Calu3 (cell line): ENCODE results near the gene OSBP2. TPM values are rescaled to one million over a fixed set of nuclear protein-coding genes. Genes with fewer than 3 reads are reported as not detected.

ENCODE experiments used
- BruUV-seq: library from RNA; stranded (reverse); fragments of 400-500 nt; replicated peaks from 2 replicates; lab custom pipeline; 2021; lab: Mats Ljungman, UMichigan
- CTCF ChIA-PET: fragments of 300-600 bp; sonication (Branson Sonifier 250); formaldehyde crosslinking; loops from one replicate; lab custom pipeline; 2022; ENCODE audit warnings: antibody characterized with exemption; lab: Charles Lee
- DNase-seq: peaks from one replicate; pipeline ENCODE4 v3.0.0; 2022
- H3K27ac Mint-ChIP-seq: one replicate; pipeline ENCODE4 v1.8.0; 2022; ENCODE audit warnings: mixed read lengths; ENCODE audit not compliant: unreplicated experiment
- H3K27me3 Mint-ChIP-seq: one replicate; pipeline ENCODE4 v1.8.0; 2022; ENCODE audit warnings: mixed read lengths; ENCODE audit not compliant: unreplicated experiment
- H3K36me3 Mint-ChIP-seq: one replicate; pipeline ENCODE4 v1.8.0; 2022; ENCODE audit warnings: mild to moderate bottlenecking, moderate library complexity, mixed read lengths; ENCODE audit not compliant: insufficient read depth, unreplicated experiment
- H3K4me1 Mint-ChIP-seq: one replicate; pipeline ENCODE4 v1.8.0; 2022; ENCODE audit warnings: mild to moderate bottlenecking, low read depth, mixed read lengths; ENCODE audit not compliant: unreplicated experiment
- H3K4me3 Mint-ChIP-seq: one replicate; pipeline ENCODE4 v1.8.0; 2022; ENCODE audit warnings: mild to moderate bottlenecking, low read depth, moderate library complexity, mixed read lengths; ENCODE audit not compliant: unreplicated experiment
- H3K9me3 Mint-ChIP-seq: one replicate; pipeline ENCODE4 v1.8.0; 2022; ENCODE audit warnings: low read depth, mixed read lengths; ENCODE audit not compliant: unreplicated experiment
- CTCF ChIP-seq: fragments of 200-600 bp; IDR thresholded peaks from one replicate; pipeline ENCODE4 v1.8.0; 2022; ENCODE audit warnings: antibody characterized with exemption; ENCODE audit not compliant: unreplicated experiment
- intact Hi-C: fragments of 100-400 bp; cut with micrococcal nuclease; formaldehyde crosslinking; loops from one replicate; pipeline ENCODE4 v1.10.0; 2022; ENCODE audit not compliant: unreplicated experiment
- total RNA-seq: library from RNA; stranded (reverse); gene quantifications from 2 replicates; pipeline ENCODE4 v1.2.3, GENCODE V29; 2022

Gene OSBP2
- total RNA-seq, 1 experiment from 2014 or later, result 5.2 TPM

GRCh38 chr22:30680991-30681770, 13.5 kb upstream of the OSBP2 start:
- no peaks in the 10 kb centered on the region for H3K9me3 Mint-ChIP-seq
- BruUV-seq, result no TSS peak
- no peak overlapping the region for H3K27ac Mint-ChIP-seq
- CTCF ChIA-PET, result no interaction called here
- no peaks in the 10 kb centered on the region for H3K36me3 Mint-ChIP-seq
- H3K4me1 Mint-ChIP-seq, result peaks cover 7% of the 10 kb centered on the region
- H3K4me3 Mint-ChIP-seq, result no peak overlapping the region
- intact Hi-C loops, result no loop called here
- TF ChIP-seq CTCF, result no peak
- DNase-seq, result no peak
- H3K27me3 Mint-ChIP-seq, result peaks cover 67% of the 10 kb centered on the region

GRCh38 chr22:30681831-30682230, 12.8 kb upstream of the OSBP2 start:
- H3K36me3 Mint-ChIP-seq, result no peaks in the 10 kb centered on the region
- peaks cover 60% of the 10 kb centered on the region for H3K27me3 Mint-ChIP-seq
- no peaks in the 10 kb centered on the region for H3K9me3 Mint-ChIP-seq
- TF ChIP-seq CTCF, result no peak
- H3K4me3 Mint-ChIP-seq, result no peak overlapping the region
- no peak overlapping the region for H3K27ac Mint-ChIP-seq
- CTCF ChIA-PET, result no interaction called here
- intact Hi-C loops, result no loop called here
- BruUV-seq, result no TSS peak
- no peak for DNase-seq
- H3K4me1 Mint-ChIP-seq, result peaks cover under 1% of the 10 kb centered on the region

- peaks cover 27% of the 10 kb centered on the region for H3K27me3 Mint-ChIP-seq
- TF ChIP-seq CTCF, result no peak
- H3K9me3 Mint-ChIP-seq, result no peaks in the 10 kb centered on the region
- no peak overlapping the region for H3K27ac Mint-ChIP-seq
- DNase-seq, result no peak
- no peaks in the 10 kb centered on the region for H3K36me3 Mint-ChIP-seq
- no TSS peak for BruUV-seq
- CTCF ChIA-PET, result no interaction called here
- no peak overlapping the region for H3K4me3 Mint-ChIP-seq
- intact Hi-C loops, result no loop called here
- H3K4me1 Mint-ChIP-seq, result no peaks in the 10 kb centered on the region
Observed at GRCh38 chr22:30685178-30685577, 9.5 kb upstream of the OSBP2 start.

GRCh38 chr22:30687358-30687757, 7.3 kb upstream of the OSBP2 start:
- intact Hi-C loops, result no loop called here
- Mint-ChIP-seq H3K27ac (no peak overlapping the region), H3K9me3 (no peaks in the 10 kb centered on the region), H3K4me1 (no peaks in the 10 kb centered on the region), H3K36me3 (no peaks in the 10 kb centered on the region), H3K27me3 (peaks cover 17% of the 10 kb centered on the region), H3K4me3 (no peak overlapping the region)
- BruUV-seq, result no TSS peak
- CTCF ChIA-PET, result no interaction called here
- TF ChIP-seq CTCF, result no peak
- DNase-seq, result no peak
